Lung (tissue), 12 donors: Measurements from ENCODE around the gene NR5A2. TPM values are rescaled to one million over a fixed set of nuclear protein-coding genes. Genes with fewer than 3 reads are reported as not detected.

ENCODE experiments used
- ATAC-seq: fragments of 200-7000 bp; cut with Tn5 transposase; one replicate; pipeline ENCODE4 v1.9.1; 2020; ENCODE audit warnings: moderate number of reproducible peaks; ENCODE audit not compliant: insufficient read depth, low FRiP score
- DNase-seq, 3 donors: peaks; one replicate each; pipeline ENCODE4 v3.0.0-alpha.2; 2013 to 2017
- H3K27ac ChIP-seq, 2 donors: one replicate each; pipeline ENCODE4 v1.5.1; 2013; ENCODE audit warnings: mild to moderate bottlenecking in 2 of 2, moderate library complexity in 2 of 2, control low read depth in 1 of 2, inconsistent platforms in 1 of 2, low read depth in 1 of 2, low read length in 1 of 2
- H3K27me3 ChIP-seq, 3 donors: one replicate each; pipeline ENCODE4 v1.5.1; 2013; ENCODE audit warnings: low read length in 2 of 3; ENCODE audit not compliant: control insufficient read depth in 3 of 3, insufficient read depth in 3 of 3
- H3K36me3 ChIP-seq, 4 donors: one replicate each; pipeline ENCODE4 v1.5.1; 2013; ENCODE audit warnings: low read length in 4 of 4, mild to moderate bottlenecking in 1 of 4, moderate library complexity in 1 of 4; ENCODE audit not compliant: control insufficient read depth in 4 of 4, insufficient read depth in 4 of 4
- H3K4me1 ChIP-seq, 5 donors: one replicate each; pipeline ENCODE4 v1.5.1; 2013; ENCODE audit warnings: low read length in 5 of 5, mild to moderate bottlenecking in 2 of 5, moderate library complexity in 1 of 5; ENCODE audit not compliant: control insufficient read depth in 5 of 5, insufficient read depth in 5 of 5
- H3K4me3 ChIP-seq: one replicate; pipeline ENCODE4 v1.5.1; 2013; ENCODE audit warnings: mild to moderate bottlenecking, control low read depth, moderate library complexity
- H3K9ac ChIP-seq, 2 donors: one replicate each; pipeline ENCODE4 v1.5.1; 2013; ENCODE audit warnings: low read length in 2 of 2, control low read depth in 1 of 2; ENCODE audit not compliant: insufficient read depth in 1 of 2
- H3K9me3 ChIP-seq, 4 donors: one replicate each; pipeline ENCODE4 v1.5.1; 2013; ENCODE audit warnings: low read length in 3 of 4, mild to moderate bottlenecking in 1 of 4, moderate library complexity in 1 of 4; ENCODE audit not compliant: control insufficient read depth in 4 of 4, insufficient read depth in 3 of 4
- CTCF ChIP-seq: IDR thresholded peaks from 2 replicates; pipeline ENCODE4 v1.5.1; 2012; ENCODE audit warnings: mild to moderate bottlenecking; ENCODE audit errors: control extremely low read depth, extremely low read depth
- WGBS, 2 donors: extraction: QIAGEN DNeasy Blood & Tissue Kit; methylation state at CpG; one replicate each; pipeline ENCODE4 v1.1.7; 2013; 5-methylcytosine and 5-hydroxymethylcytosine counted together
- polyA plus RNA-seq, 2 donors: library from polyadenylated mRNA; stranded (reverse); fragments of 200-250 nt; gene quantifications; one replicate each; pipeline ENCODE4 v1.2.1, GENCODE V29; 2013
- total RNA-seq, 2 donors: library from RNA; depleted of rRNA in 1 of 2; stranded (reverse); fragments of >200 nt in 1 of 2; gene quantifications; one replicate each; pipeline ENCODE4 v1.2.1, GENCODE V29; 2014 to 2021
- donor health status: control.
- donor health status: control.
- donor health status: Bipolar disorder and iron deficiency.
- donor health status: healthy.
- donor health status: DM: yes; HTN: yes; CAD: no.

Gene NR5A2
- total and polyA plus RNA-seq, 4 donors: 1.2 to 8.5 (median 2.6) TPM

DNA sequence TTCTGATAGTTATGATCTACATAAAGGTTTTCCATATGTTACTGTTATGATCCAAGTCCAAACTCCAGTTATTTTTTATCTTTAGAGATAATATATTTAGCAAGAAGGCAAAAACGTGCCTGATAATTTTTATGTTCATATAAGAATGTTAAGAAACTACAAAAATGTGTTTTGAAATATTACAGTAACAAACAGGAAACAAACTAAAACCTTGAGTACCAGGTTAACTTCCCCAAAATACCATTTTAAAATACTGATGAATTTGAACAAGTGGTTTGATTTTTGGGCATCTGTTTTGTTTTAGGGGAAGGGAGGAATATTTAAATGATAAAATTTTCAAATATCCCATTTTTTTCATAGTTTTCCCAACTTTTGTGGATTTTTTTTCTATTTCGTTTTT lies 124.8 kb downstream of the NR5A2 start:
- Histone ChIP-seq H3K4me3 (no peak overlapping the region), H3K4me1 (peaks cover 0 to 4% (median 0%) of the 10 kb centered on the region in 5 donors), H3K9me3 (peaks cover 0 to 2% (median 0%) of the 10 kb centered on the region in 4 donors), H3K27ac (no peak overlapping the region), H3K9ac (no peak overlapping the region), H3K36me3 (no peaks in the 10 kb centered on the region), H3K27me3 (no peaks in the 10 kb centered on the region)
- TF ChIP-seq CTCF: no peak
- WGBS, 2 donors: 49 to 69% methylated on average over 2 of the region's 2 CpGs
- DNase-seq (no peak), ATAC-seq (no peak)

DNA sequence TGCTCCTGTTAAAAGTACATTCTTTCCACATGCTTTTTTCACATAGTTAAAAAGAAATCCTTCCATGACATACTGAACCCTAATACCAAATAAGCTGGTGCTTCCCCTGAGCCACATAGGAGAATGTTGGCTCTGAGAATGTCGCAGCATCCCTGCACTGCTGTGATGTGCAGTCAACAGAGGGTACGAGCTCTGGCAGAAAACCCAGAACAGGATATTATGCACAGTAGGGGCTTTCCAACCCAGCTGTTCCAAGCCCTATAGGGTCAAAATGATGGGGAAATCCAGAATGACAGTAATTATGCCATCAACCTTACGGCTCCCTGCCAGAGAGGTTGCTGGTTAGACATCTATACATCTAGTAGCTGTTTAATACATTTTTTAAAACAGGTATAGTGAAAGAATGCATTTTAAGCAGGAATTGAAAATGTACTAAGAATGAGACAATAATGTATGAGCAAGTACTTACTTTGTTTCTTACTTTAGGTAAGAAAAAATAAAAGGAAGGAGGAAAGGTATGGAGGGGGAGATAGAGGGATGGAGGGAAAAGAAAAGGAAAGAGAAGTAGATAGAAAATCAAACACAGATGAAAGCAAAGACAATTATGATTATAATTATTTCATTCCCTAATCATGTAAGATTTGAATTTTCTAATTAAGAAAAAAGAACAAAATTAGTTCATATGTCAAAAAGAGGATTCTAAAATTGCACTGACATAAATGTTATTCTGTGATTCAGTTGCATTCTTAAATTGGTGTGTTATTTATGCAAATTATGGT lies 126.0 kb downstream of the NR5A2 start:
- no peak overlapping the region for H3K9ac ChIP-seq
- H3K27me3 ChIP-seq: no peaks in the 10 kb centered on the region
- DNase-seq: peak in 2 of 3 donors; percentile 11 to 17
- no peak overlapping the region for H3K4me3 ChIP-seq
- peaks cover 0 to 4% (median 0%) of the 10 kb centered on the region in 5 donors for H3K4me1 ChIP-seq
- H3K27ac ChIP-seq: peak overlapping the region in 1 of 2 donors; percentile 6
- peaks cover 0 to 2% (median 0%) of the 10 kb centered on the region in 4 donors for H3K9me3 ChIP-seq
- WGBS, 2 donors: 38 to 47% methylated on average over 3 of the region's 3 CpGs
- no peak for TF ChIP-seq CTCF
- no peak for ATAC-seq
- H3K36me3 ChIP-seq: no peaks in the 10 kb centered on the region

DNA sequence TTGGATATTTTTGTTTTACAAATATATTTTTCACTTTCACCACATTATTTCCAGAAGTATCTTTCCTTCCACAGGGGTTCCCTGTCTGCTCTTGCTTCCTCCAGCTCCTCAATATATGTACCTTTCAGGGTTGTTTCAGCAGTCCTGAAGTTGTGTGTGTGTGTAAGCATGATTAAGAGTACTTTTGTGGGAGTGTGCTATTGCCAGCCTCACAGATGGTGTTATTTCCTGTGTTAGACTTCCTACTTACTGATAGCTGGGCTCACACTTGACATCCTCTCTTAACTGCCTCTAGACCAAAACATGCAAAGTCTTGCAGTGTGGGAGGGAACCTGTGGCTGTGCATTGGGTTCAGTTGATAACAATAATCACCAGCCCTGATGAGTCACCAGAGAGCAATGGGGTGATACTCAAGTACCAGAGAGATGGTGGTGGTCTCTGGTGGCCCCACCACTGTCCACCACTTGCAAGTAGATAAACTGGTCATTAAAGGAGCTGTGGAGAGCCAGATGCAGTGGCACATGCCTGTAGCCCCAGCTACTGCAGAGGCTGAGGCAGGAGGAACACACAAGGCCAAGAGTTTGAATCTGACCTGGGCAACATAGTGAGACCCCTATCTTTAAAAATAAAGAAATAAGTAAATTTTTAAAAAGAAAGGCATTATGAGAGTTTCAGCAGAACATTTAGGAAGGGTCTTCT lies 126.7 kb downstream of the NR5A2 start:
- H3K9ac ChIP-seq: no peak overlapping the region
- H3K27ac ChIP-seq: peak overlapping the region in 1 of 2 donors; percentile 15
- peaks cover 0 to 4% (median 0%) of the 10 kb centered on the region in 5 donors for H3K4me1 ChIP-seq
- H3K4me3 ChIP-seq: no peak overlapping the region
- H3K36me3 ChIP-seq: no peaks in the 10 kb centered on the region
- no peak for TF ChIP-seq CTCF
- H3K27me3 ChIP-seq: no peaks in the 10 kb centered on the region
- peaks cover 0 to under 1% (median 0%) of the 10 kb centered on the region in 4 donors for H3K9me3 ChIP-seq
- peak in 2 of 3 donors; percentile 24 to 52 for DNase-seq
- peak; percentile 63 for ATAC-seq
